OCI-LY1 (cell line): ENCODE measurements around the gene NEK1.
"Not testable (repeated sequence)": the region's sequence is repeated elsewhere in the genome, so short reads cannot be mapped to it uniquely, and the experiment has no call there.

Source experiments
- H2AFZ ChIP-seq: fragments of 200-600 bp; sonication (generic), shearing (Covaris generic); 2 replicates; pipeline ENCODE4 v1.6.0; 2014; ENCODE audit warnings: antibody characterized with exemption, mild to moderate bottlenecking, low read length
- H3F3A ChIP-seq: fragments of 200-600 bp; sonication (generic), shearing (Covaris generic); 2 replicates; pipeline ENCODE4 v1.6.0; 2014; ENCODE audit warnings: mild to moderate bottlenecking, antibody characterized with exemption, low read length, moderate library complexity; ENCODE audit not compliant: insufficient read depth
- H3K27ac ChIP-seq: fragments of 200-600 bp; sonication (generic); 2 replicates; pipeline ENCODE4 v1.5.1; 2014; ENCODE audit warnings: low read length, mixed run types, mild to moderate bottlenecking, low read depth; ENCODE audit not compliant: poor library complexity, severe bottlenecking
- H3K27me3 ChIP-seq: fragments of 200-600 bp; sonication (generic); 2 replicates; pipeline ENCODE4 v1.6.0; 2014; ENCODE audit warnings: antibody characterized with exemption, mild to moderate bottlenecking, low read length, moderate library complexity; ENCODE audit not compliant: insufficient read depth
- H3K36me3 ChIP-seq: fragments of 200-600 bp; sonication (generic); 2 replicates; pipeline ENCODE4 v1.6.1; 2014; ENCODE audit warnings: mild to moderate bottlenecking, antibody characterized with exemption, low read length, moderate library complexity, mixed read lengths; ENCODE audit not compliant: insufficient read depth
- H3K4me1 ChIP-seq: fragments of 200-600 bp; sonication (generic); 2 replicates; pipeline ENCODE4 v1.5.1; 2014; ENCODE audit warnings: mild to moderate bottlenecking, low read length, moderate library complexity; ENCODE audit not compliant: insufficient read depth, severe bottlenecking
- H3K4me2 ChIP-seq: fragments of 200-600 bp; sonication (generic), shearing (Covaris generic); 2 replicates; pipeline ENCODE4 v1.6.1; 2014; ENCODE audit warnings: low read length
- H3K4me3 ChIP-seq: fragments of 200-600 bp; sonication (generic); 2 replicates; pipeline ENCODE4 v1.5.1; 2014; ENCODE audit warnings: low read length, low read depth, mild to moderate bottlenecking, mixed read lengths; ENCODE audit not compliant: poor library complexity, severe bottlenecking
- H3K79me2 ChIP-seq: fragments of 200-600 bp; shearing (Covaris generic); 2 replicates; pipeline ENCODE4 v1.6.1; 2016; ENCODE audit warnings: mixed run types, low read length, mixed read lengths; ENCODE audit not compliant: insufficient read depth
- H3K9ac ChIP-seq: fragments of 200-600 bp; sonication (generic), shearing (Covaris generic); 2 replicates; pipeline ENCODE4 v1.6.1; 2014; ENCODE audit warnings: mild to moderate bottlenecking, low read length, mixed read lengths
- H3K9me2 ChIP-seq: fragments of 200-600 bp; sonication (generic), shearing (Covaris generic); 2 replicates; pipeline ENCODE4 v1.6.1; 2014; ENCODE audit warnings: low read depth, mild to moderate bottlenecking, low read length, mixed read lengths
- H3K9me3 ChIP-seq: fragments of 200-600 bp; shearing (Covaris generic); 2 replicates; pipeline ENCODE4 v1.6.1; 2014; ENCODE audit warnings: low read length, mixed read lengths
- H4K20me1 ChIP-seq: fragments of 200-600 bp; sonication (generic), shearing (Covaris generic); 2 replicates; pipeline ENCODE4 v1.6.0; 2016; ENCODE audit warnings: mild to moderate bottlenecking, low read length; ENCODE audit not compliant: insufficient read depth
- EZH2 ChIP-seq: fragments of 200-600 bp; sonication (generic), shearing (Covaris generic); IDR thresholded peaks from 2 replicates; pipeline ENCODE4 v1.8.0; 2017; ENCODE audit warnings: borderline replicate concordance, mixed run types, mild to moderate bottlenecking, antibody characterized with exemption, low read length, moderate library complexity, mixed read lengths
- TF ChIP-seq, protein P1 (sequence below): fragments of 200-600 bp; sonication (generic), shearing (Covaris generic); IDR thresholded peaks from 2 replicates; pipeline ENCODE4 v1.5.1; 2017; ENCODE audit warnings: mild to moderate bottlenecking, antibody characterized with exemption, low read length, moderate library complexity, mixed read lengths

Gene NEK1

DNA sequence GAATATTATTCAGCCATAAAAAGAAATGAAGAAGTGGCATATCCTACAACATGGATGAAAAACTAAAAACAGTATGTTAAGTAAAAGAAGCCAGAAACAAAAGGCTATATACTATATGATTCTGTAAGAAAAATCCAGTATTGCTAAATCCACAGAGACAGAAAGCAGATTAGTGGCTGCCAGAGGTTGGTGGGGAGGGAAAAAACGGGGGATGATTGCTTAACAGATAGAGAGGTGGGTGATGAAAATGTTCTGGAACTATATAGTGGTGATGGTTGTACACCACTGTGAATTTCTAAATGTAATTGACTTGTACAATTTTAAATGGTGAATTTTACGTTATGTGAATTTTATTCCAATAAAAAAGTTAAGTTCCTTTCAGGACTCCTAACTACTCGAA, 184.0 kb downstream of the NEK1 start:
- H3K9me2 ChIP-seq: no peaks in the 10 kb centered on the region

DNA sequence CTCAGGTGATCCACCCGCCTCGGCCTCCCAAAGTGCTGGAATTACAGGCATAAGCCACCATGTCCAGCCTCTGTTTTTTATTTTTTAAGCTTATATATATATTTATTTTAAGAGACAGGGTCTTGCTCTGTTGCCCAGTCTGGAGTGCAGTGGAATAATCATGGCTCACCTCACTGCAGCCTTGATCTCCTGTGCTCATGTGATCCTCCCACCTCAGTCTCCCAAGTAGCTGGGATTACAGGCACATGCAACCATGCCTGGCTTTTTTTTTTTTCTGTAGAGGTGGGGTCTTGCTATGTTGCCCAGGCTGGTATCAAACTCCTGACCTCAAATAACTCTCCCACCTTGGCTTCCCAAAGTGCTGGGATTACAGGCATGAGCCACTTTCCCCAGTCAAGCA, 184.7 kb downstream of the NEK1 start:
- H2AFZ ChIP-seq, H3K9me3 ChIP-seq, H3K36me3 ChIP-seq, H3K27me3 ChIP-seq, H3K27ac ChIP-seq, H3K9ac ChIP-seq, H3K79me2 ChIP-seq, H3K4me3 ChIP-seq, H4K20me1 ChIP-seq, H3K4me2 ChIP-seq, H3K4me1 ChIP-seq, H3K9me2 ChIP-seq, H3F3A ChIP-seq: not testable (repeated sequence)

More for the DNA sequence above, 184.0 kb downstream of the NEK1 start:
- Histone ChIP-seq H3K4me3 (no peak overlapping the region), H3K36me3 (peaks cover 8% of the 10 kb centered on the region; the same call in 1 of the 2 replicates), H3K4me1 (no peaks in the 10 kb centered on the region), H3K9me3 (no peaks in the 10 kb centered on the region), H3K79me2 (no peaks in the 10 kb centered on the region), H3F3A (no peaks in the 10 kb centered on the region), H3K4me2 (no peak overlapping the region), H3K27me3 (no peaks in the 10 kb centered on the region), H3K9ac (no peak overlapping the region), H4K20me1 (no peaks in the 10 kb centered on the region), H2AFZ (no peak overlapping the region), H3K27ac (no peak overlapping the region)
- TF ChIP-seq, protein P1, sequence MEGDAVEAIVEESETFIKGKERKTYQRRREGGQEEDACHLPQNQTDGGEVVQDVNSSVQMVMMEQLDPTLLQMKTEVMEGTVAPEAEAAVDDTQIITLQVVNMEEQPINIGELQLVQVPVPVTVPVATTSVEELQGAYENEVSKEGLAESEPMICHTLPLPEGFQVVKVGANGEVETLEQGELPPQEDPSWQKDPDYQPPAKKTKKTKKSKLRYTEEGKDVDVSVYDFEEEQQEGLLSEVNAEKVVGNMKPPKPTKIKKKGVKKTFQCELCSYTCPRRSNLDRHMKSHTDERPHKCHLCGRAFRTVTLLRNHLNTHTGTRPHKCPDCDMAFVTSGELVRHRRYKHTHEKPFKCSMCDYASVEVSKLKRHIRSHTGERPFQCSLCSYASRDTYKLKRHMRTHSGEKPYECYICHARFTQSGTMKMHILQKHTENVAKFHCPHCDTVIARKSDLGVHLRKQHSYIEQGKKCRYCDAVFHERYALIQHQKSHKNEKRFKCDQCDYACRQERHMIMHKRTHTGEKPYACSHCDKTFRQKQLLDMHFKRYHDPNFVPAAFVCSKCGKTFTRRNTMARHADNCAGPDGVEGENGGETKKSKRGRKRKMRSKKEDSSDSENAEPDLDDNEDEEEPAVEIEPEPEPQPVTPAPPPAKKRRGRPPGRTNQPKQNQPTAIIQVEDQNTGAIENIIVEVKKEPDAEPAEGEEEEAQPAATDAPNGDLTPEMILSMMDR: no peak
- TF ChIP-seq EZH2: no peak

DNA sequence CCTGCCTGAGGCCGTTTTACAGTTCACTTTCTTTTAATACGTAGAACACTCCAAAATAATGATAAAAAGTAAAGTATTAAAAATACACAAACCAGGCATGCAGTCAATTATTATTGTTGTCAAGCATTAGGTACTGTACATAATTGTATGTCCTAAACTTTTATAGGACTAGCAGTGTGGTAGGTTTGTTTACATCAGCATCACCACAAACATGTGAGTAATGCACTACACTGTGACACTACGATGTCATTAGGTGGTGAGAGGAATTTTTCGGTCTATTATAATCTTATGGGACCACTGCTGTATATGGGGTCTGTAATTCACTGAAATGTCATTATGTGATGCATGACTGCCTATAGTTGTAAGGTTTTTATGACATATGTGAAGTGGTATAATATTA, 192.1 kb downstream of the NEK1 start:
- Histone ChIP-seq H3K79me2 (no peaks in the 10 kb centered on the region), H3K9me3 (no peaks in the 10 kb centered on the region), H3K4me3 (no peak overlapping the region), H2AFZ (no peak overlapping the region), H3K4me1 (no peaks in the 10 kb centered on the region), H3K9ac (no peak overlapping the region), H3K9me2 (no peaks in the 10 kb centered on the region), H3K4me2 (no peak overlapping the region), H3K27ac (no peak overlapping the region), H3K36me3 (peaks cover 8% of the 10 kb centered on the region; the same call in 1 of the 2 replicates), H3K27me3 (no peaks in the 10 kb centered on the region), H3F3A (no peaks in the 10 kb centered on the region), H4K20me1 (no peaks in the 10 kb centered on the region)
- TF ChIP-seq, protein P1: no peak
- no peak for TF ChIP-seq EZH2

DNA sequence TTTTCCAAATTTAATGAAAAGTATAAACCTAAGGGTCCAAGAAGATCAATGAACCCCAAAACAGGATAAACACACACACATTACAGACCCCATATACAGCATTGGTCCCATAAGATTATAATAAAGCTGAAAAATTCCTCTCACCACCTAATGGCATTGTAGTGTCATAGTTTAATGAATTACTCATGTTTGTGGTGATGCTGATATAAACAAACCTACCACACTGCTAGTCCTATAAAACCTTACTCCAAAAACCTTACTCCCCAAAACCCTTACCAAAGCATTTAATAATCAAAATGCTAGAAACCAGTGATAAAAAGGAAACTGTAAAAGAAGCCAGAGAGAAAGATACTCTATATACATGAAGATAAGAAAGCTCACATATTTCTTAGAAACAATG, 193.5 kb downstream of the NEK1 start:
- Histone ChIP-seq H3K27me3 (no peaks in the 10 kb centered on the region), H3K9me3 (no peaks in the 10 kb centered on the region), H3K27ac (no peak overlapping the region), H4K20me1 (no peaks in the 10 kb centered on the region), H2AFZ (no peak overlapping the region), H3K79me2 (no peaks in the 10 kb centered on the region), H3K36me3 (no peaks in the 10 kb centered on the region), H3K4me2 (no peak overlapping the region), H3K4me3 (no peak overlapping the region), H3K9me2 (no peaks in the 10 kb centered on the region), H3K4me1 (no peaks in the 10 kb centered on the region), H3F3A (no peaks in the 10 kb centered on the region), H3K9ac (no peak overlapping the region)
- TF ChIP-seq EZH2: no peak
- TF ChIP-seq, protein P1: no peak
